HepG2 (cell line): ENCODE measurements around the gene PRDX5. TPM values are rescaled to one million over a fixed set of nuclear protein-coding genes. Genes with fewer than 3 reads are reported as not detected.
A peak's percentile ranks its signal among the peaks of the same experiment; 100 is the strongest.

Experiments
- ATF3 ChIP-seq: sonication (generic); formaldehyde crosslinking; IDR thresholded peaks from 2 replicates; pipeline ENCODE4 v1.4.0; 2020; ENCODE audit warnings: missing genetic modification reagents
- ATF7-NPFF ChIP-seq: sonication (generic); formaldehyde crosslinking; IDR thresholded peaks from 2 replicates; pipeline ENCODE4 v1.8.1; 2023; ENCODE audit warnings: mild to moderate bottlenecking, low read depth, missing genetic modification reagents, moderate library complexity
- BRD4 ChIP-seq: sonication (generic); formaldehyde crosslinking; IDR thresholded peaks from 2 replicates; pipeline ENCODE4 v1.4.0; 2020; ENCODE audit warnings: missing genetic modification reagents
- CC2D1A ChIP-seq: sonication (generic); formaldehyde crosslinking; IDR thresholded peaks from 2 replicates; pipeline ENCODE4 v1.8.1; 2023; ENCODE audit warnings: mild to moderate bottlenecking, missing genetic modification reagents
- CERS6 ChIP-seq: sonication (generic); formaldehyde crosslinking; IDR thresholded peaks from 2 replicates; pipeline ENCODE4 v1.5.0; 2020; ENCODE audit warnings: missing genetic modification reagents
- DRAP1 ChIP-seq: IDR thresholded peaks from 2 replicates; pipeline ENCODE4 v1.6.1; 2016; ENCODE audit warnings: missing genetic modification reagents, missing compliant biosample characterization
- FOSL2 ChIP-seq: sonication (generic); formaldehyde crosslinking; IDR thresholded peaks from 2 replicates; pipeline ENCODE4 v1.4.0; 2020; ENCODE audit warnings: missing genetic modification reagents
- GRHL1 ChIP-seq: sonication (generic); formaldehyde crosslinking; conservative IDR thresholded peaks from 2 replicates; pipeline ENCODE4 v1.8.0; 2022; ENCODE audit warnings: missing genetic modification reagents
- HNRNPH1 ChIP-seq: fragments of 200-400 bp; formaldehyde crosslinking; optimal IDR thresholded peaks from 2 replicates; pipeline ENCODE3; 2017; ENCODE audit warnings: mild to moderate bottlenecking, low read depth, low read length
- IKZF1 ChIP-seq: fragments of 450-650 bp; IDR thresholded peaks from 2 replicates; pipeline ENCODE4 v1.7.1; 2016
- MYC ChIP-seq: sonication (generic); formaldehyde crosslinking; IDR thresholded peaks from 2 replicates; pipeline ENCODE4 v1.9.0; 2021; ENCODE audit warnings: missing genetic modification reagents, borderline replicate concordance
- NCOA1 ChIP-seq: sonication (generic); formaldehyde crosslinking; IDR thresholded peaks from 2 replicates; pipeline ENCODE4 v1.9.0; 2021; ENCODE audit warnings: missing genetic modification reagents
- TFE3 ChIP-seq: IDR thresholded peaks from 2 replicates; pipeline ENCODE4 v1.6.1; 2016
- ZC3H13 ChIP-seq: sonication (generic); formaldehyde crosslinking; IDR thresholded peaks from 2 replicates; pipeline ENCODE4 v1.8.1; 2023; ENCODE audit warnings: mild to moderate bottlenecking, missing genetic modification reagents, moderate library complexity
- ZFP36L1 ChIP-seq: sonication (generic); formaldehyde crosslinking; IDR thresholded peaks from 2 replicates; pipeline ENCODE4 v1.8.0; 2022; ENCODE audit warnings: mild to moderate bottlenecking, missing genetic modification reagents, moderate library complexity
- ZFP90 ChIP-seq: sonication (generic); formaldehyde crosslinking; IDR thresholded peaks from 2 replicates; pipeline ENCODE4 v1.8.0; 2022; ENCODE audit warnings: missing genetic modification reagents, mild to moderate bottlenecking, inconsistent platforms, borderline replicate concordance
- ZNF256 ChIP-seq: sonication (generic); formaldehyde crosslinking; conservative IDR thresholded peaks from 2 replicates; pipeline ENCODE4 v1.4.0; 2020; ENCODE audit warnings: missing genetic modification reagents
- ZNF446 ChIP-seq: sonication (generic); formaldehyde crosslinking; IDR thresholded peaks from 2 replicates; pipeline ENCODE4 v1.5.0; 2020; ENCODE audit warnings: mild to moderate bottlenecking, missing genetic modification reagents
- ZNF543 ChIP-seq: sonication (generic); formaldehyde crosslinking; IDR thresholded peaks from 2 replicates; pipeline ENCODE4 v1.4.0; 2020; ENCODE audit warnings: mild to moderate bottlenecking, missing genetic modification reagents
- ZNF674 ChIP-seq: sonication (generic); formaldehyde crosslinking; IDR thresholded peaks from 2 replicates; pipeline ENCODE4 v1.5.0; 2020; ENCODE audit warnings: low read depth, mild to moderate bottlenecking, missing genetic modification reagents
- ZSCAN31 ChIP-seq: sonication (generic); formaldehyde crosslinking; IDR thresholded peaks from 2 replicates; pipeline ENCODE4 v1.5.0; 2020; ENCODE audit warnings: low read depth, mild to moderate bottlenecking, missing genetic modification reagents
- polyA plus RNA-seq, 8 experiments: library from polyadenylated mRNA; depleted of rRNA in 3 of 8; stranded (reverse) in 7 of 8; unstranded in 1 of 8; fragments of >200 nt; fragmentation: Illumina TruSeq in 4 of 8; extraction: Trizol in 4 of 8; gene quantifications; 2 replicates each; pipeline versions ENCODE4 v1.2.1 to v1.2.3, GENCODE V29; 2011 to 2016; ENCODE audit warnings: low read depth in 4 of 8, missing spikeins in 1 of 8, mixed read lengths in 1 of 8; ENCODE audit not compliant: insufficient read depth in 1 of 8
- total RNA-seq, 5 experiments: library from RNA; depleted of rRNA; stranded (reverse); fragments of >200 nt; fragmentation: Illumina TruSeq; extraction: Trizol; gene quantifications; 2 replicates each; pipeline ENCODE4 v1.2.3, GENCODE V29; 2016; ENCODE audit warnings: low read depth in 1 of 5

PRDX5 gene
- total and polyA plus RNA-seq, 2 of the 13 experiments (the other 11 are each of a cell fraction or from before 2014, with no cell fraction given) = 215 to 311 TPM

GRCh38 chr11:64316672-64317324 is 1.1 kb upstream of the PRDX5 start (continued):
- TF ChIP-seq ZFP90 = no peak
- 0 out of 2 replicates have a peak, but pooled peaks have one; percentile 9 for TF ChIP-seq ZNF674 (CRISPR knock-in tag)
- no peak for TF ChIP-seq CERS6 (CRISPR knock-in tag)
- TF ChIP-seq FOSL2 (CRISPR knock-in tag) = 0 out of 2 replicates have a peak, but pooled peaks have one; percentile 2
- TF ChIP-seq ZNF256 (CRISPR knock-in tag) = 0 out of 2 replicates have a peak, but pooled peaks have one; percentile 40
- TF ChIP-seq HNRNPH1 = no peak
- no peak for TF ChIP-seq MYC (CRISPR knock-in tag)
- 0 out of 2 replicates have a peak, but pooled peaks have one; percentile 23 for TF ChIP-seq ZC3H13 (CRISPR knock-in tag)
- TF ChIP-seq GRHL1 (CRISPR knock-in tag) = no peak
- no peak for TF ChIP-seq CC2D1A
- no peak for TF ChIP-seq IKZF1
- no peak for TF ChIP-seq ZNF446 (CRISPR knock-in tag)
- TF ChIP-seq NCOA1 = 0 out of 2 replicates have a peak, but pooled peaks have one; percentile 15
- TF ChIP-seq TFE3 (CRISPR knock-in tag) = no peak
- TF ChIP-seq ATF3 (CRISPR knock-in tag) = no peak
- no peak for TF ChIP-seq ZFP36L1
- TF ChIP-seq ATF7-NPFF (CRISPR knock-in tag) = peak; percentile 50; the same call in 1 of the 2 replicates
- TF ChIP-seq BRD4 (CRISPR knock-in tag) = 0 out of 2 replicates have a peak, but pooled peaks have one; percentile 42
- no peak for TF ChIP-seq DRAP1
- no peak for TF ChIP-seq ZNF543 (CRISPR knock-in tag)
- TF ChIP-seq ZSCAN31 (CRISPR knock-in tag) = no peak
